HCT116 (cell line): ENCODE data around the gene KLHL9. TPM values are rescaled to one million over a fixed set of nuclear protein-coding genes. Genes with fewer than 3 reads are reported as not detected.
"Not testable (repeated sequence)": the region's sequence is repeated elsewhere in the genome, so short reads cannot be mapped to it uniquely, and the experiment has no call there.

ENCODE experiments used
- ATAC-seq: fragments of 200-7000 bp; cut with Tn5 transposase; 2 replicates; pipeline ENCODE4 v1.9.1; 2020; ENCODE audit warnings: mild to moderate bottlenecking, moderate library complexity
- BruUV-seq: library from RNA; stranded (reverse); fragments of 400-500 nt; replicated peaks from 2 replicates; lab custom pipeline; 2021; lab: Mats Ljungman, UMichigan
- CTCF ChIA-PET: fragments of 300-600 bp; sonication (Branson Sonifier 250); formaldehyde crosslinking; loops from one replicate; lab custom pipeline; 2021; ENCODE audit warnings: antibody characterized with exemption; lab: Charles Lee
- POLR2A ChIA-PET: fragments of 300-600, 350-600 bp; sonication (Branson Sonifier 250); formaldehyde crosslinking; loops from one replicate; lab custom pipeline; 2021; ENCODE audit warnings: antibody characterized with exemption; lab: Charles Lee
- RAD21 ChIA-PET, 2 experiments: fragments of 300-600 bp; sonication (Branson Sonifier 250); formaldehyde crosslinking; loops; one replicate each; lab custom pipeline; 2023; ENCODE audit warnings: low total read pairs in 2 of 2; ENCODE audit not compliant: uncharacterized antibody in 2 of 2, unreplicated experiment in 2 of 2, low non-redundant PET in 1 of 2; lab: Charles Lee
- DNase-seq: peaks from one replicate; pipeline ENCODE4 v3.0.0-alpha.2; 2010; ENCODE audit warnings: low read depth, low spot score
- H2AFZ ChIP-seq: fragments of 200-600 bp; shearing (Covaris generic), sonication (generic); 2 replicates; pipeline ENCODE4 v1.6.1; 2017; ENCODE audit warnings: low read depth, mixed run types, mixed read lengths, antibody characterized with exemption, low read length; ENCODE audit not compliant: poor library complexity, severe bottlenecking
- H3K27ac ChIP-seq: 2 replicates; pipeline ENCODE4 v1.5.1; 2012; ENCODE audit warnings: low read depth, low read length
- H3K27me3 ChIP-seq: fragments of 200-600 bp; sonication (generic); 2 replicates; pipeline ENCODE4 v1.6.1; 2016; ENCODE audit warnings: mixed run types, low read length, mixed read lengths; ENCODE audit not compliant: insufficient read depth
- H3K36me3 ChIP-seq, 2 experiments: fragments of 200-500 bp in 1 of 2; fragments of 200-600 bp in 1 of 2; sonication (Bioruptor generic) in 1 of 2; sonication (generic) in 1 of 2; 2 replicates each; pipeline versions ENCODE4 v1.5.1 to v1.6.1; 2014 to 2016; ENCODE audit warnings: low read length in 2 of 2, inconsistent platforms in 1 of 2, mixed read lengths in 1 of 2, mixed run types in 1 of 2; ENCODE audit not compliant: insufficient read depth in 2 of 2, control insufficient read depth in 1 of 2
- H3K4me1 ChIP-seq, 2 experiments: fragments of 200-600 bp in 1 of 2; sonication (generic) in 1 of 2; 2 replicates each; pipeline versions ENCODE4 v1.5.1 to v1.6.1; 2012 to 2017; ENCODE audit warnings: low read length in 2 of 2, inconsistent platforms in 1 of 2, mild to moderate bottlenecking in 1 of 2, mixed read lengths in 1 of 2, mixed run types in 1 of 2, moderate library complexity in 1 of 2; ENCODE audit not compliant: insufficient read depth in 2 of 2, control insufficient read depth in 1 of 2
- H3K4me2 ChIP-seq: fragments of 200-600 bp; sonication (generic); 2 replicates; pipeline ENCODE4 v1.6.1; 2017; ENCODE audit warnings: mixed run types, low read length, mixed read lengths
- H3K4me3 ChIP-seq, 2 experiments: fragments of 200-600 bp in 1 of 2; sonication (generic) in 1 of 2; replicated peaks in 1 of 2; 2 replicates each; pipeline ENCODE4 v1.5.1; 2011 to 2016; ENCODE audit warnings: low read length in 2 of 2, control low read depth in 1 of 2, low read depth in 1 of 2, mild to moderate bottlenecking in 1 of 2, mixed read lengths in 1 of 2, mixed run types in 1 of 2
- H3K79me2 ChIP-seq: fragments of 200-600 bp; sonication (generic); 2 replicates; pipeline ENCODE4 v1.6.1; 2017; ENCODE audit warnings: mild to moderate bottlenecking, mixed run types, low read length, moderate library complexity, mixed read lengths; ENCODE audit not compliant: insufficient read depth
- H3K9ac ChIP-seq: fragments of 200-600 bp; sonication (generic); 2 replicates; pipeline ENCODE4 v1.6.1; 2016; ENCODE audit warnings: low read length, mixed read lengths
- H3K9me2 ChIP-seq: fragments of 200-600 bp; sonication (generic), shearing (Covaris generic); 2 replicates; pipeline ENCODE4 v1.6.1; 2017; ENCODE audit warnings: mixed run types, mild to moderate bottlenecking, moderate library complexity; ENCODE audit not compliant: insufficient read depth
- H3K9me3 ChIP-seq, 2 experiments: fragments of 200-500 bp in 1 of 2; fragments of 200-600 bp in 1 of 2; sonication (Bioruptor generic) in 1 of 2; sonication (generic) in 1 of 2; 2 replicates each; pipeline ENCODE4 v1.6.1; 2014 to 2017; ENCODE audit warnings: low read length in 2 of 2, mixed read lengths in 2 of 2, inconsistent platforms in 1 of 2, low read depth in 1 of 2, mild to moderate bottlenecking in 1 of 2, mixed run types in 1 of 2, moderate library complexity in 1 of 2; ENCODE audit not compliant: control insufficient read depth in 1 of 2, insufficient read depth in 1 of 2
- H4K20me1 ChIP-seq: fragments of 200-600 bp; sonication (generic), shearing (Covaris generic); 2 replicates; pipeline ENCODE4 v1.6.1; 2017; ENCODE audit warnings: mixed run types, mild to moderate bottlenecking, moderate library complexity; ENCODE audit not compliant: insufficient read depth
- CBX3 ChIP-seq: IDR thresholded peaks from 2 replicates; pipeline ENCODE4 v1.6.1; 2012; ENCODE audit warnings: low read depth
- CTCF ChIP-seq, 3 experiments: fragments of 200-600 bp in 1 of 3; sonication (generic) in 1 of 3; IDR thresholded peaks in 2 of 3; conservative IDR thresholded peaks in 1 of 3; 2 replicates each; pipeline ENCODE4 v1.5.1; 2012 to 2017; ENCODE audit warnings: low read depth in 2 of 3, low read length in 2 of 3, antibody characterized with exemption in 1 of 3, borderline replicate concordance in 1 of 3, control low read depth in 1 of 3, mild to moderate bottlenecking in 1 of 3, mixed read lengths in 1 of 3, mixed run types in 1 of 3, moderate library complexity in 1 of 3; ENCODE audit not compliant: insufficient read depth in 1 of 3
- EGR1 ChIP-seq: IDR thresholded peaks from 2 replicates; pipeline ENCODE4 v1.6.1; 2012; ENCODE audit warnings: low read depth
- ELF1 ChIP-seq: IDR thresholded peaks from 2 replicates; pipeline ENCODE4 v1.6.1; 2012; ENCODE audit warnings: low read depth, borderline replicate concordance
- EZH2 ChIP-seq: fragments of 200-600 bp; sonication (generic); IDR thresholded peaks from 2 replicates; pipeline ENCODE4 v1.6.1; 2017; ENCODE audit warnings: antibody characterized with exemption, mixed run types
- RAD21 ChIP-seq: IDR thresholded peaks from 2 replicates; pipeline ENCODE4 v1.6.1; 2012; ENCODE audit warnings: low read depth, mild to moderate bottlenecking
- SIN3A ChIP-seq: IDR thresholded peaks from 2 replicates; pipeline ENCODE4 v1.6.1; 2012; ENCODE audit warnings: low read depth
- SP1 ChIP-seq: IDR thresholded peaks from 2 replicates; pipeline ENCODE4 v1.6.1; 2012; ENCODE audit warnings: low read depth
- TCF7L2 ChIP-seq: IDR thresholded peaks from 2 replicates; pipeline ENCODE4 v1.7.0; 2011; ENCODE audit warnings: borderline replicate concordance, inconsistent platforms; ENCODE audit not compliant: insufficient read depth, insufficient read length; ENCODE audit errors: extremely low read depth
- YY1 ChIP-seq: IDR thresholded peaks from 2 replicates; pipeline ENCODE4 v1.6.1; 2011; ENCODE audit warnings: low read length, low read depth, moderate library complexity, mild to moderate bottlenecking; ENCODE audit not compliant: insufficient replicate concordance; ENCODE audit errors: extremely low read depth
- ZBTB33 ChIP-seq: IDR thresholded peaks from 2 replicates; pipeline ENCODE4 v1.6.1; 2011; ENCODE audit warnings: mild to moderate bottlenecking, low read length, moderate library complexity; ENCODE audit not compliant: insufficient replicate concordance; ENCODE audit errors: extremely low read depth
- intact Hi-C: fragments of 100-400 bp; cut with micrococcal nuclease; formaldehyde crosslinking; loops from 2 replicates; pipeline ENCODE4 v1.10.0; 2022
- total RNA-seq: library from RNA; stranded (reverse); gene quantifications from one replicate; pipeline ENCODE4 v1.2.1, GENCODE V29; 2021; ENCODE audit not compliant: unreplicated experiment

KLHL9 gene
- total RNA-seq, 1 experiment from 2014 or later = 16.4 TPM

GRCh38 chr9:21367957-21368356, 32.8 kb upstream of the KLHL9 start, which contains the start of gene IFNA13:
Gene IFNA13, minus strand, starts transcription at chr9:21368057. Its CDS starts 47 bp downstream, at chr9:21368010.
- BruUV-seq = no TSS peak
- H3K27me3 ChIP-seq = 0 out of 2 replicates have a peak, but pooled peaks cover 3% of the 10 kb centered on the region
- CTCF ChIA-PET = no interaction called here

GRCh38 chr9:21367169-21367568, 32.0 kb upstream of the KLHL9 start:
- not testable (repeated sequence) for DNase-seq

More at GRCh38 chr9:21367957-21368356, 32.8 kb upstream of the KLHL9 start, which contains the start of gene IFNA13:
- ChIA-PET RAD21 (no interaction called here), POLR2A (no interaction called here)
- no peak within 1 kb of the TSS for H3K4me2 ChIP-seq
- H2AFZ ChIP-seq = no peak within 1 kb of the TSS
- ATAC-seq (no peak), DNase-seq (no peak)
- no peaks in the 10 kb centered on the region for H3K36me3 ChIP-seq
- TF ChIP-seq CTCF (IDR thresholded peaks at IDR 0.05 in 2 of 3, conservative IDR thresholded peaks at IDR 0.05 in 1 of 3; ENCODE audit: borderline replicate concordance in 1 of 3, insufficient read depth in 1 of 3, low read depth in 2 of 3, low read length in 2 of 3) = no peak
- TF ChIP-seq SIN3A = no peak
- no peak for TF ChIP-seq YY1
- no peak for TF ChIP-seq EZH2
- TF ChIP-seq SP1 = no peak
- no peak for TF ChIP-seq ELF1
- TF ChIP-seq ZBTB33 = no peak
- no peak for TF ChIP-seq EGR1
- TF ChIP-seq TCF7L2 = no peak
- TF ChIP-seq RAD21 = no peak
- no peak for TF ChIP-seq CBX3
- no peaks in the 10 kb centered on the region for H3K4me1 ChIP-seq
- H3K9me2 ChIP-seq = no peaks in the 10 kb centered on the region
- H3K9ac ChIP-seq = no peak within 1 kb of the TSS
- intact Hi-C loops = no loop called here
- H3K9me3 ChIP-seq = no peaks in the 10 kb centered on the region
- no peak within 1 kb of the TSS for H3K4me3 ChIP-seq
- H4K20me1 ChIP-seq = no peaks in the 10 kb centered on the region
- no peak within 1 kb of the TSS for H3K27ac ChIP-seq
- no peaks in the 10 kb centered on the region for H3K79me2 ChIP-seq

More at GRCh38 chr9:21367169-21367568, 32.0 kb upstream of the KLHL9 start:
- H2AFZ ChIP-seq, H3K4me1 ChIP-seq, RAD21 ChIA-PET, H3K9me3 ChIP-seq, H3K9ac ChIP-seq, H3K36me3 ChIP-seq, POLR2A ChIA-PET, H3K79me2 ChIP-seq, H3K27ac ChIP-seq, CTCF ChIA-PET, H4K20me1 ChIP-seq, H3K9me2 ChIP-seq, H3K4me3 ChIP-seq, H3K27me3 ChIP-seq, intact Hi-C loops, BruUV-seq, H3K4me2 ChIP-seq, ATAC-seq: not testable (repeated sequence)
